Measurements from ENCODE around the gene GPATCH1.

GPATCH1 gene

DNA sequence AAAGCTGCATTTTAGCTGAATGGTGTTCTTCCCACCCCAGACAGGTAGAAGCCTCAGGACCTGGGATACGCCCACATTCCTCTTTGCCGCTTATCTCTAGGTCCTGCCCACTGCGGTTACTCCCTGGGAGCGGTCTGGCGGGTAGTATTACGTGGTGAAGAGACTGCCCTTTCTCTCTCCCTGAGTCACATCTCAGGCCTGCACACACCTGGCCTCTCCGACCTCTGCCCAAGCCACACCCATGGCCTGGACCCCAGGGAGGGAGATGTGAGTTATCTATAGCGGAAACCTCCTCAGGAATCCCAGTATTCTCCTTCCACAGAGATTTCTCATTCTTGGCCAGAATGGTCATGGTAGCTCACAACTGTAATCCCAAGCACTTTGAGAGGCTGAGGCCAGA, 33.6 kb upstream of the GPATCH1 start (continued):
- TF ChIP-seq ZNF214 (tag by site-specific recombination; IDR thresholded peaks at IDR 0.05; ENCODE audit: borderline replicate concordance), result no peak
- TF ChIP-seq ZNF423 (tag by site-specific recombination; IDR thresholded peaks at IDR 0.05), result no peak
- no peak for TF ChIP-seq ZNF174 (tag by site-specific recombination; IDR thresholded peaks at IDR 0.05)
- TF ChIP-seq ZNF114 (tag by site-specific recombination; IDR thresholded peaks at IDR 0.05), result no peak
- no peak for TF ChIP-seq ZNF76 (tag by site-specific recombination; IDR thresholded peaks at IDR 0.05; ENCODE audit: borderline replicate concordance, low read depth)
- no peak for TF ChIP-seq ZNF394 (tag by site-specific recombination; IDR thresholded peaks at IDR 0.05; ENCODE audit: borderline replicate concordance)
- TF ChIP-seq ZNF391 (tag by site-specific recombination; IDR thresholded peaks at IDR 0.05; ENCODE audit: borderline replicate concordance, low read depth), result no peak
- no peak for TF ChIP-seq MEIS1 (CRISPR knock-in tag; IDR thresholded peaks at IDR 0.05; ENCODE audit: borderline replicate concordance)
- TF ChIP-seq ZNF660 (tag by site-specific recombination; IDR thresholded peaks at IDR 0.05), result no peak
- TF ChIP-seq ZBTB10 (tag by site-specific recombination; IDR thresholded peaks at IDR 0.05), result no peak
- no peak for TF ChIP-seq HOXD13 (CRISPR knock-in tag; IDR thresholded peaks at IDR 0.05; ENCODE audit: borderline replicate concordance)
- no peak for TF ChIP-seq BCL11B (tag by site-specific recombination; IDR thresholded peaks at IDR 0.05; ENCODE audit: low read depth)
- no peak for TF ChIP-seq ZNF140 (tag by site-specific recombination; IDR thresholded peaks at IDR 0.05)
- no peak for TF ChIP-seq IKZF3 (tag by site-specific recombination; IDR thresholded peaks at IDR 0.05)
- TF ChIP-seq, protein P1, sequence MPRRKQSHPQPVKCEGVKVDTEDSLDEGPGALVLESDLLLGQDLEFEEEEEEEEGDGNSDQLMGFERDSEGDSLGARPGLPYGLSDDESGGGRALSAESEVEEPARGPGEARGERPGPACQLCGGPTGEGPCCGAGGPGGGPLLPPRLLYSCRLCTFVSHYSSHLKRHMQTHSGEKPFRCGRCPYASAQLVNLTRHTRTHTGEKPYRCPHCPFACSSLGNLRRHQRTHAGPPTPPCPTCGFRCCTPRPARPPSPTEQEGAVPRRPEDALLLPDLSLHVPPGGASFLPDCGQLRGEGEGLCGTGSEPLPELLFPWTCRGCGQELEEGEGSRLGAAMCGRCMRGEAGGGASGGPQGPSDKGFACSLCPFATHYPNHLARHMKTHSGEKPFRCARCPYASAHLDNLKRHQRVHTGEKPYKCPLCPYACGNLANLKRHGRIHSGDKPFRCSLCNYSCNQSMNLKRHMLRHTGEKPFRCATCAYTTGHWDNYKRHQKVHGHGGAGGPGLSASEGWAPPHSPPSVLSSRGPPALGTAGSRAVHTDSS (tag by site-specific recombination; IDR thresholded peaks at IDR 0.05), result no peak
- 0 out of 2 replicates have a peak, but pooled peaks have one; percentile 48 for TF ChIP-seq KLF17 (tag by site-specific recombination; IDR thresholded peaks at IDR 0.05)
- TF ChIP-seq ZNF266 (tag by site-specific recombination; IDR thresholded peaks at IDR 0.05; ENCODE audit: low read depth), result no peak
- TF ChIP-seq BCL6B (tag by site-specific recombination; IDR thresholded peaks at IDR 0.05), result no peak
- no peak for TF ChIP-seq HOXA7 (CRISPR knock-in tag; IDR thresholded peaks at IDR 0.05; ENCODE audit: borderline replicate concordance)
- no peak for TF ChIP-seq ZNF280C (tag by site-specific recombination; IDR thresholded peaks at IDR 0.05)
- no peak for TF ChIP-seq CTCF (tag by site-specific recombination; IDR thresholded peaks at IDR 0.05)
- TF ChIP-seq ZNF184 (tag by site-specific recombination; IDR thresholded peaks at IDR 0.05), result no peak
- TF ChIP-seq ZNF280D (tag by site-specific recombination; IDR thresholded peaks at IDR 0.05), result no peak
